HG02938 (cell line): ENCODE measurements around the gene C6orf141.

ENCODE experiments used
- ATAC-seq: cut with Tn5 transposase; IDR thresholded peaks from one replicate; pipeline ENCODE4 v1.9.1; 2021; ENCODE audit warnings: mild to moderate bottlenecking, moderate library complexity; ENCODE audit not compliant: unreplicated experiment

C6orf141 gene

DNA sequence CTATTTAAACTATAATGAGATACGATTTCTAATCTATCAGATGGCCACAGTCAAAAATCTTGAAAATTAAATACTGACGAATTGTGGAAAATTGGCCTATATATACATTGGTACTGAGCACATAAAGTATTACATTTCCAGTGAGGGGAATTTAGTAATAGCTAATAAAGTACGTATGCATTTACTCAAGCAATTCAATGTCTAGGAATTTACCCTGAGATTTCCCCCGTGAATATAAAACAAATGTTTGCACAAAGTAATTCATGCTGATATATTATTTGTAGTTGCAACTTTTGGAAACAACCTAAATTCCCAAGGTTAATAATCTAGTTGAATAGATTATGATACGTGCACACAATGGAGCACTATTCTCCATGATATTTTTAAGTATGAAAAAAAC lies 14.7 kb upstream of the C6orf141 start:
- no peak for ATAC-seq

GRCh38 chr6:49539102-49539501 lies 11.4 kb upstream of the C6orf141 start:
- ATAC-seq: no peak

- no peak for ATAC-seq
Observed at GRCh38 chr6:49540614-49541013, 9.9 kb upstream of the C6orf141 start.

- ATAC-seq: no peak
Observed at GRCh38 chr6:49541210-49541724, 9.2 kb upstream of the C6orf141 start.

DNA sequence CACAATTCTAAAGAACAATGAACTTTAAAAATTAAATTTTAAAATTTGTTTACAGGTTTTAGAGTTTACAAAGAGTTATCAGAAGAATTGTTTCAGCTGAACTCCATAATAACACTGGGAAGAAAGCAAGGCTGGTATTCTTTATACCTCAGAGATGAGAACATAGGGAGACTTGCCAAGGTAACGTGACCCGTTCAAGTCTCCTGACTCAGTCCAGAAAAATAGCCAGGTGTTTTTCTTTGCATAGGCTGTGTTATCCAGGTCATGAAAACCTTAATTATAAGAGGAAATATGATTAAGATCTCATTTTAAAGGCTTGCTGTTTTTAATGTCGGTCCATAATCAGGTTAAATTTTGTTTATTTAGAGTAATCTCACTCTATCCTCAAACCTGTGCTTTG lies 8.5 kb upstream of the C6orf141 start:
- ATAC-seq: no peak

- ATAC-seq: no peak
Observed at GRCh38 chr6:49543087-49543858, 7.2 kb upstream of the C6orf141 start.

DNA sequence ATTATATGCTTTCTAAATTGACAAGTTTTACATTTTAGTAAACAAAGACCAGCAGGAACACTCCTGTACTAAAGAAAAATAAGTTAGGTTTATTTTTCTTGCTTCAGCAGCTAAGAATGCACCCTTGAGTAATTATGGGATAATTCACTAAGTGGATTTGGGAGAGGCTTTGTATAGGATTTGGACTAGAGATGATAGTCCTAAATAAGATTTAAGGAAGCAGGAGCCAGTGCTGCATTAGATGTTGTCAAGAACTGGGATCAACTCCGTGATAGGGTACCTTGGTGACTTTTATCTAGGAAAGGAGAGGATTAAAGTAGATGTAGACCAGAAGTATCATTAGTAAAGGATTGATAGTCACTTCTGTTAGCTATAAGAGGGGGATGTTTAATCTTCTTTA lies 4.1 kb upstream of the C6orf141 start:
- no peak for ATAC-seq

GRCh38 chr6:49548613-49549304 lies 1.7 kb upstream of the C6orf141 start:
- no peak for ATAC-seq

GRCh38 chr6:49549691-49550491 lies 577 bp upstream of the C6orf141 start:
- no peak for ATAC-seq

- peak; percentile 31 for ATAC-seq
Observed at GRCh38 chr6:49551078-49551865, 804 bp downstream of the C6orf141 start.

- ATAC-seq: peak; percentile 38
Observed at GRCh38 chr6:49551866-49552129, 1.3 kb downstream of the C6orf141 start.

DNA sequence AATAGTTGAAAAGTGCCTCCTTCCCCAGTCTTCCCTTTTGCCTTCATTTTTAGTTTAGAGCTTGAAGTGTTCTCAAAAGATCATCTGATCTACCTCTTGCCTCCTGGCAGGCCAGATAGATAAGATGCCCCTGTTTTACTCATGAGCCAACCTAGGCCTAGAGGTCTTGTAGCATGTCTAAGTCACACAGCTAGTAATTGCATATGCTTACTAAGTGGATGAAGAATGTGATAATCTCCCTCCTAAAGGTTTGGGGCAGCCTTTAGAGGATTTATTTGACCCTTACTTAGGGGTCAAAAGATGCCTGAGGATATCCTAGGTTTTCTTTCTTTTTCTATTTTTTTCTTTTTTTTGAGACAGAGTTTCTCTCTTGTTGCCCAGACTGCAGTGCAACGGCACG lies 2.1 kb downstream of the C6orf141 start:
- ATAC-seq: no peak

GRCh38 chr6:49553384-49553783 lies 2.9 kb downstream of the C6orf141 start:
- ATAC-seq: no peak

GRCh38 chr6:49555951-49556350 lies 5.5 kb downstream of the C6orf141 start:
- ATAC-seq: no peak

GRCh38 chr6:49556429-49556837 lies 6.0 kb downstream of the C6orf141 start:
- ATAC-seq: no peak

- ATAC-seq: no peak
Observed at GRCh38 chr6:49557177-49557576, 6.7 kb downstream of the C6orf141 start.

- ATAC-seq: no peak
Observed at GRCh38 chr6:49558238-49558637, 7.8 kb downstream of the C6orf141 start.

DNA sequence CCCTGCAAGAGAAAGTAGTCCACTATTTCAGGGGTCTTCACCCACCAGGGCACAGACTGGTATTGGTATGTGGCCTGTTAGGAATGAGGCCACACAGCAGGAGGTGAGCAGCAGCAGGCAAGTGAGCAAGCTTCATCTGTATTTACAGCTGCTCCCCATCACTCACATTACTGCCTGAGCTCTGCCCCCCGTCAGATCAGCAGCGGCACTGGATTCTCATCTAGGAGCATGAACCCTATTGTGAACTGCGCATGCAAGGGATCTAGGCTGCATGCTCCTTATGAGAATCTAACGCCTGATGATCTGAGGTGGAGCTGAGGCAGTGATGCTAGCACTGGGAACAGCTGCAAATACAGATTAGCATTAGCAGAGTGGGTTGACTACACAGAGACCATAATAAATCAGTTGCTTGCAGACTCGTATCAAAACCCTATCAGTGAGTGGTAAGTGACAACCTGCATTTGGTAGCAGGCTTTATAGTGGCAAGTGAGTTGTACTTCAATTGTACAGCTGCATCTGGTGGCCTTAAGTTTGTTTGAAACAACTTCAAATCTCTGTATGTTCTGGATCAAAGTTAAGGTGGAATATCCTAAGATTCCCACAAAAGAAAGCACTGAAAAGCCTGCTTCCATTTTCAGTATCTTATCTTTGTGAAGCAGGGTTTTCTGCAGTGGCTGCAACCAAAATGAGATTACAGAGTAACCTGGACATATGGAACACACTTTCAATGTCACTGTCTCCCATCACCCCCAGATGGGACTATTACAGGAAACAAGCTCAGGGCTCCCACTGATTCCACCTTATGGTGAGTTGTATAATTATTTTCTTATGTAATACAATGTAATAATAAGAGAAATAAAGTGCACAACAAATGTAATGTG lies 12.8 kb downstream of the C6orf141 start:
- no peak for ATAC-seq

GRCh38 chr6:49564552-49564951 lies 14.1 kb downstream of the C6orf141 start:
- no peak for ATAC-seq

- no peak for ATAC-seq
Observed at GRCh38 chr6:49565261-49565660, 14.8 kb downstream of the C6orf141 start.
